IMR-90 (cell line): ENCODE results near the gene DDI2.

Experiments used
- MAFK ChIP-seq: IDR thresholded peaks from 2 replicates; pipeline ENCODE4 v1.6.1; 2012; ENCODE audit warnings: low read depth, low read length, improper control_type of control experiment
- MAZ ChIP-seq: IDR thresholded peaks from 2 replicates; pipeline ENCODE4 v1.6.1; 2012; ENCODE audit warnings: low read depth, mild to moderate bottlenecking, low read length, improper control_type of control experiment, moderate library complexity, borderline replicate concordance
- POLR2A ChIP-seq: IDR thresholded peaks from 2 replicates; pipeline ENCODE4 v1.6.1; 2012; ENCODE audit warnings: mild to moderate bottlenecking, low read depth, low read length
- RAD21 ChIP-seq: IDR thresholded peaks from 2 replicates; pipeline ENCODE4 v1.6.1; 2012; ENCODE audit warnings: low read length, improper control_type of control experiment
- SMC3 ChIP-seq: fragments of 150-350 bp; IDR thresholded peaks from 2 replicates; pipeline ENCODE4 v1.6.1; 2016; ENCODE audit warnings: low read depth, mild to moderate bottlenecking, antibody characterized with exemption, low read length, moderate library complexity
- TF ChIP-seq, protein P1 (sequence below): conservative IDR thresholded peaks from 2 replicates; pipeline ENCODE4 v1.5.1; 2012; ENCODE audit warnings: mild to moderate bottlenecking, low read depth, low read length, improper control_type of control experiment

DNA sequence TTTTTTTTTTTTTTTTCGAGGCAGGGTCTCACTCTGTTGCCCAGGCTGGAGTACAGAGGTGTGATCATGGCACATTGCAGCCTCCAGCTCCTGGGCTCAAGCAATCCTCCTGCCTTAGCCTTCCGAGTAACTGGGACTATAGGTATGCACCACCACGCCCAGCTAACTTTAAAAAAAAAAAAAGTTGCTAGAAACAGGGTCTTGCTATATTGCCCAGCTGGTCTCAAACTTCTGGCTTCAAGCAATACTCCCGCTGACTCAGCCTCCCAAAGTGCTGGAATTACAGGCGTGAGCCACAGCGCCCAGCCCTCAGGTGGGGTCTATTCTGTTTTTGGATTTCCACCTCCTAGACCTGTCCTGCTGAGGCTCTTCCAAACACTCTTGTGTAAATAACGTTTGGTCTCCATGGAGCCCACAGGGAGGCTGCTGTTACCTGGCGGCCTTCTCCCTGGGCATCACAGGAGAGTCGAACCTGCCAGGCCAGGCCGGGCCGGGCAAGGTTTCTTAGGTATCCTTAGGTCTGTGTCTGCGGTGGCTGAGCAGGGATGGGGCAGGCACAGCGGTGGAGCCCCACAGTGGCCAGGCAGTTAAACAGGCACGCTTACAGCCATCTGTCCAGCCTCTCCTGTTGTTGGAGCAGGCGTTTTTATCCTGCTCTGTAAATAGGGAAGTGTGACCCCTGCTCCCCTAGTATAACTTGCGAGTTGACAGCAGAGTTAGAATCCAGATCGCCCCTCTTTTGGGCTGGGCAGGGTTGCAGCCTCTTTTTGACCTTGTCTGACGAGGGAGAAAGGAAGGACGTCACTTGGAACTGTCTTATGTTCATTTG, 85.7 kb downstream of the DDI2 start:
- TF ChIP-seq MAZ (no peak), SMC3 (no peak), MAFK (no peak), POLR2A (no peak), RAD21 (peak; percentile 42)
- TF ChIP-seq, protein P1, sequence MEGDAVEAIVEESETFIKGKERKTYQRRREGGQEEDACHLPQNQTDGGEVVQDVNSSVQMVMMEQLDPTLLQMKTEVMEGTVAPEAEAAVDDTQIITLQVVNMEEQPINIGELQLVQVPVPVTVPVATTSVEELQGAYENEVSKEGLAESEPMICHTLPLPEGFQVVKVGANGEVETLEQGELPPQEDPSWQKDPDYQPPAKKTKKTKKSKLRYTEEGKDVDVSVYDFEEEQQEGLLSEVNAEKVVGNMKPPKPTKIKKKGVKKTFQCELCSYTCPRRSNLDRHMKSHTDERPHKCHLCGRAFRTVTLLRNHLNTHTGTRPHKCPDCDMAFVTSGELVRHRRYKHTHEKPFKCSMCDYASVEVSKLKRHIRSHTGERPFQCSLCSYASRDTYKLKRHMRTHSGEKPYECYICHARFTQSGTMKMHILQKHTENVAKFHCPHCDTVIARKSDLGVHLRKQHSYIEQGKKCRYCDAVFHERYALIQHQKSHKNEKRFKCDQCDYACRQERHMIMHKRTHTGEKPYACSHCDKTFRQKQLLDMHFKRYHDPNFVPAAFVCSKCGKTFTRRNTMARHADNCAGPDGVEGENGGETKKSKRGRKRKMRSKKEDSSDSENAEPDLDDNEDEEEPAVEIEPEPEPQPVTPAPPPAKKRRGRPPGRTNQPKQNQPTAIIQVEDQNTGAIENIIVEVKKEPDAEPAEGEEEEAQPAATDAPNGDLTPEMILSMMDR = peak; percentile 33; the same call in 1 of the 2 replicates
